GM19035 (cell line): ENCODE data around the gene IGSF9.
A peak's percentile ranks its signal among the peaks of the same experiment; 100 is the strongest.
"Not testable (repeated sequence)": the region's sequence is repeated elsewhere in the genome, so short reads cannot be mapped to it uniquely, and the experiment has no call there.

ENCODE experiments used
- ATAC-seq: cut with Tn5 transposase; IDR thresholded peaks from one replicate; pipeline ENCODE4 v1.9.1; 2021; ENCODE audit not compliant: unreplicated experiment

Gene IGSF9

GRCh38 chr1:159900086-159900680, 45.2 kb downstream of the IGSF9 start, which contains the start of gene CFAP45:
TSS of gene CFAP45 (minus strand) at chr1:159900165. CDS start at chr1:159900098, 67 bp downstream.
- no peak for ATAC-seq

GRCh38 chr1:159899634-159900033, 45.8 kb downstream of the IGSF9 start:
- not testable (repeated sequence) for ATAC-seq

GRCh38 chr1:159898527-159898926, 46.9 kb downstream of the IGSF9 start:
- no peak for ATAC-seq

- ATAC-seq = no peak
Observed at GRCh38 chr1:159897962-159898361, 47.5 kb downstream of the IGSF9 start.

GRCh38 chr1:159896546-159896930, 48.9 kb downstream of the IGSF9 start:
- no peak for ATAC-seq

GRCh38 chr1:159895836-159896545, 49.4 kb downstream of the IGSF9 start:
- no peak for ATAC-seq

GRCh38 chr1:159895286-159895685, 50.1 kb downstream of the IGSF9 start:
- no peak for ATAC-seq

GRCh38 chr1:159892944-159893343, 52.5 kb downstream of the IGSF9 start:
- no peak for ATAC-seq

GRCh38 chr1:159891275-159892157, 53.9 kb downstream of the IGSF9 start:
- peak; percentile 67 for ATAC-seq

- ATAC-seq = no peak
Observed at GRCh38 chr1:159890390-159890789, 55.0 kb downstream of the IGSF9 start.

- ATAC-seq = peak; percentile 91
Observed at GRCh38 chr1:159889821-159890252, 55.6 kb downstream of the IGSF9 start.

- no peak for ATAC-seq
Observed at GRCh38 chr1:159889202-159889601, 56.2 kb downstream of the IGSF9 start.

- ATAC-seq = no peak
Observed at GRCh38 chr1:159884296-159884695, 61.1 kb downstream of the IGSF9 start.

- no peak for ATAC-seq
Observed at GRCh38 chr1:159883134-159883533, 62.3 kb downstream of the IGSF9 start.

- ATAC-seq = no peak
Observed at GRCh38 chr1:159882527-159882862, 62.9 kb downstream of the IGSF9 start.

GRCh38 chr1:159881622-159882526, 63.5 kb downstream of the IGSF9 start:
- no peak for ATAC-seq

- ATAC-seq = no peak
Observed at GRCh38 chr1:159880430-159880829, 65.0 kb downstream of the IGSF9 start.

- ATAC-seq = no peak
Observed at GRCh38 chr1:159879977-159880376, 65.4 kb downstream of the IGSF9 start.

- ATAC-seq = no peak
Observed at GRCh38 chr1:159879136-159879535, 66.3 kb downstream of the IGSF9 start.

- no peak for ATAC-seq
Observed at GRCh38 chr1:159877695-159878444, 67.5 kb downstream of the IGSF9 start.
